GM18861 (cell line): ENCODE measurements around the gene CEP19.
"Not testable (repeated sequence)": the region's sequence is repeated elsewhere in the genome, so short reads cannot be mapped to it uniquely, and the experiment has no call there.

Source experiments
- ATAC-seq: cut with Tn5 transposase; IDR thresholded peaks from one replicate; pipeline ENCODE4 v1.9.1; 2021; ENCODE audit not compliant: unreplicated experiment

Gene CEP19, protein sequence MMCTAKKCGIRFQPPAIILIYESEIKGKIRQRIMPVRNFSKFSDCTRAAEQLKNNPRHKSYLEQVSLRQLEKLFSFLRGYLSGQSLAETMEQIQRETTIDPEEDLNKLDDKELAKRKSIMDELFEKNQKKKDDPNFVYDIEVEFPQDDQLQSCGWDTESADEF

DNA sequence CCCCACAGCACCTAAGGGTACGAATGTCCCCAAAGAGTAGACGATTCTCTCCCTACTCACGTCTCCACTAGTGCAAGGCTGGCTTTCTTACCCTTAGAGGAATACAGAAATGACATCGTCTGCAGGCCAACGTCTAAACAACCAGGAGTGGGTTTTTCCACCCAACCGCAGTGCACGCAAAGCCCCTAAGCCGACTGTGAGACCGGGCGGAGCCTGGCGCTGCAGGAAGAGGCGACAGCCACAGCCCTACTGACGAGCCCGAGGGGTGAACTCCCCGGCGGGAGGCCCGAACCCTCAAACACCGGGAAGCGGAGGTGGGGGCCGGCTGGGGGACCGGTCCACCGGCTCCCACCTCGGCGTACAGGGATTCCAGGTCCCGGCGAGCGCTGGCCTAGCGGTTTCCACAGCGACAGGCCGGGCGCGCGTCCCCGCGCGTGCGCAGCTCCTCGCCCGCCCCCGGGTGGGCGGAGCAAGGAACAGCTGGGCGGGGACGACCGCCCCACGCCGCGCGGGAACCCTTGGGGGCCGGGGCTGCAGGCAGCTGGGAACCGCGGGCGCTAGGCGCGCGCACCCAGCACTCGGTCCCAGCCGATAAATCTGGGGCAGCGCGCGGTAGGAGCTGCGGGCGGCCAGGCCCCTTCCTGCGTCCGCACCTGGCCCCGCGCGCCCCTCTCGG lies at the start of gene CEP19, which contains the start of gene PIGX:
Gene CEP19, minus strand, starts transcription at position 413 of the 676 bp plus-strand sequence. CDS start 3,593 bp downstream, outside the sequence.
Gene PIGX, plus strand, starts transcription at position 540 of the 676 bp plus-strand sequence.
- ATAC-seq, result peak; percentile 57

DNA sequence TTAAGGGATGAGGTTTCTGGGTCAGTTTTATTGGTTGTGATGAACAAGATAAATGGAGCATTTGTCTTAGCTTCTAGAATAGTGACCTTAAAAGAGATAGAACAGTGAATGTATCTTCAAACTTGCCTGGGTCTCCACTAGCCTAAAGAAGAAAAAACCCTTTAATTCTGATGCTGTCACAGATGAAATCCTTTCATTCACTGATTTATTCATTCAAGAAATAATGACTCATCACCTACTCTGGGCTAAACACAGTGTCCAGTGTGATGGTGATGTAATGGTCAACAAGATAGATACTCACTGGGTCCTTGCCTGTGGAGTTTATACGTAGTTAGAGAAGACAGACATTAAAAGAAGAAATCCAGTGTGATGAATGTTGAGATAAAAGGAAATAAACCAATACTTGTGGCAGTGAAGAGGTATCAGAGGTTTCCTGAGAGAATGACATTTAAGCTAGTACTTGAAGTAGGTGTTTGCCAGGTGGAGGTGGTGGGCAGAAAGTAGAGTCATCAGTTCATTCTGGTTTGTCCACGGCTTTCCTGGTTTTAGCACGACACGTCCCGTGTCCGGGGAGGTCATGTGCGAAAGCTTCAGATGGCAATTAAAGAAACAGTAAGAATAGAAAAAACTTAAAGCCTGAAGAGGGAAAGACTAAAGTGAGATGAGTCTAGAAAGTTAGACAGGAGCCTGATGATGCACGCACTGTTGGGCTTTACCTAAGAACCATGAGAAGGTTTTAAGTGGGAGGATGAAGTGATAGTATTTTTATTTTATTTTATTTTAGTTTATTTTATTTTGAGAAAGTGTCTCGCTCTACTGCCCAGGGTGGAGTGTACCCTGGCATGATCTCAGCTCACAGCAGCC lies 46.1 kb upstream of the CEP19 start:
- no peak for ATAC-seq

DNA sequence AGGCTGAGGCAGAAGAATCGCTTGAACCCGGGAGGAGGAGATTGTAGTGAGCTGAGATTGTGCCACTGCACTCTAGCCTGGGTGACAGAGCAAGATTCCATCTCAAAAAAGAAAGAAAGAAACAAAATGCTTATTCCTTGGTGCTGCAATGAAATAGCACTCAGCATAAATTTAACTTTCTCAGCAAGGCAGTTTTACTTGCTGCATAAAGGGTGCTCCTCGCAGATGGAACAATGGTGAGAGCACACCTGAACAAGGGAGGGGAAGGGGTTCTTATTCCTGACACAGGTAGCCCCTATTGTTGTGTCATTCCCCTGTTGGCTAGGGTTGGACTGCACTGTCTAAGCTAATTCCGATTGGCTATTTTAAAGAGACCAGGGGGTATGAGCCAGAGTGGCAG lies 44.7 kb upstream of the CEP19 start:
- no peak for ATAC-seq

DNA sequence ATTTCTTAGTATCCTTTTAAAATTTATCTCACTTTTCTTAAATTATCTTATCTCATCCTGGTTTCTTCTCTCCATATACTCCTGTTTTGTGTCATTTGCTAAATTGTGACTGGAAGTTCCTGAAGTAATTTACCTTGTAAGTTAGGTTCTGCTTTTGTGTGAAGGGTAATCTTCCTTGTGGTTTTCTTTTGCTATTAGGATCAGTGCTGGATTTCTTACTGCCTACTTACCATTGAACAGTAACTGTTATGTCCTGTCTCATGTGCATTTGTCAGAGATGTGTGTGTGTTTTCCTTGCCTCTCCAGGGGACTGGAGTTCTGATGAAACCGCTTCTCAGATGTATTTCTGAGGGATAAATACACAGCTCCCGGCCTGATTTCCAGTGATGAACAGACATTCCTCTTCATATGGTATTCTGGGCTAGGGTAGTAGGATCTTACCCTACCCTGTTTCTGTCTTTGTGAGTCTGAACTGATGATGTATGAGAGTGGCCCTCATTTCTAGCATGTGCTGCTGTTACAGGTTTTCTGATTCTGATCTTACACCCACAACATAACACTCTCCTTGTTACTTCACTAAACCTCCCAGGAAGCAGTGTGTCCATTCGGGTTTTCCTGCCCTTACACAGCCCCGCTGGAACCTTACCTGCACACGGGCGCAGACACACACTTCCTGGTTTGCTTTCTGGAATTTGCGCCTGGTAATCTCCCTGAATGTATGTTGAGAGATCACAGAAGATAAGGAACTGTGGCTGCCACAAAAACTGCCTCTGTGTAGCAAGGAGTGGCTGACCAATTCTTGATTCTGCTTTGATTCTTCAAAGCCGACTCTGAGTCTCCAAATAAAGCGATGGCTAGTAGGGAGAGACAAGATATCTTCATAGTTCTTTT lies 42.3 kb upstream of the CEP19 start:
- no peak for ATAC-seq

DNA sequence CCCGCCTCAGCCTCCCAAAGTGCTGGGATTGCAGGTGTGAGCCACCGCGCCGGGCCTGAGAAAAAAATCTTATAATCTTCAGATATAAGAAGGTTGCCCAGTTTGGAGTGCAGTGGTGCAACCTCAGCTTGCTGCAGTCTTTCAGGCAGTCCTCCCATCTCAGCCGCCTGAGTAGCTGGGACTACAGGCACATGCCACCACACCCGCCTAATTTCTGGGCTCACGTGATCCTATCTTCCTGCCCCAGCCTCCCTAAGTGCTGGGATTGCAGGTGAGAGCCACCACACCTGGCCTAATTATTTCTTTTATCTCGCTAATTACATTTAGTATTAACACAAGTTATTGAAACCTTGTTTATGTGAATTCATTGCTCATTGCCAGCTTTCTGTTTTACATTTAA lies 41.2 kb upstream of the CEP19 start:
- ATAC-seq, result no peak

DNA sequence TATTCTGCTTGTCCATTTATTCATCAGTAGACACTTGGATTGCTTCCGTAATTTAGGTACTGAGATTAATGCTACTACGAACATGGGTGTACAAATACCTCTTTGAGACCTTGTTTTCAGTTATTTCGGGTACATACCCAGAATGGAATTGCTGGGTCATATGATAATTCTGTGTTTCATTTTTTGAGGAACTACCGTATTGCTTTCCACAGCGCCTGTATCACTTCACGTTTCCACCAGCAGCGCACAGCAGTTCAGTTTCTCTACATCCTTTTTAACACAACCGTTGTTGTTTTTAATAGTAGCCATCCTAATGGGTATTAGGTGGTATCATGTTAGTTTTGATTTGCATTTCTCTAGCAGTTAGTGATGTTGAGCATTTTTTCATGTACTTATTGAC lies 37.1 kb upstream of the CEP19 start:
- no peak for ATAC-seq

DNA sequence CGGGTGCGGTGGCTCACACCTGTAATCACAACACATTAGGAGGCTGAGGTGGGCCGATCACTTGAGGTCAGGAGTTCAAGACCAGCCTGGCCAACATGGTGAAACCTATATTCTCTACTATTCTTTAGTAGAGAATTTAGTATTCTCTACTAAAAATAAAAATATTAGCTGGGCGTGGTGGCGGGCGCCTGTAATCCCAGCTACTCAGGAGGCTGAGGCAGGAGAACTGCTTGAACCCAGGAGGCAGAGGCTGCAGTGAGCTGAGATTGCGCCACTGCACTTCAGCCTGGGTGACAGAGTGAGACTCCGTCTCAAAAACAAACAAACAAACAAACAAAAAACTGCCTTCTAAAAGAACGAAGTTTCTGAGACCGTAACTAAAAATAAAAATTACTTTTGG lies 31.5 kb upstream of the CEP19 start:
- not testable (repeated sequence) for ATAC-seq

DNA sequence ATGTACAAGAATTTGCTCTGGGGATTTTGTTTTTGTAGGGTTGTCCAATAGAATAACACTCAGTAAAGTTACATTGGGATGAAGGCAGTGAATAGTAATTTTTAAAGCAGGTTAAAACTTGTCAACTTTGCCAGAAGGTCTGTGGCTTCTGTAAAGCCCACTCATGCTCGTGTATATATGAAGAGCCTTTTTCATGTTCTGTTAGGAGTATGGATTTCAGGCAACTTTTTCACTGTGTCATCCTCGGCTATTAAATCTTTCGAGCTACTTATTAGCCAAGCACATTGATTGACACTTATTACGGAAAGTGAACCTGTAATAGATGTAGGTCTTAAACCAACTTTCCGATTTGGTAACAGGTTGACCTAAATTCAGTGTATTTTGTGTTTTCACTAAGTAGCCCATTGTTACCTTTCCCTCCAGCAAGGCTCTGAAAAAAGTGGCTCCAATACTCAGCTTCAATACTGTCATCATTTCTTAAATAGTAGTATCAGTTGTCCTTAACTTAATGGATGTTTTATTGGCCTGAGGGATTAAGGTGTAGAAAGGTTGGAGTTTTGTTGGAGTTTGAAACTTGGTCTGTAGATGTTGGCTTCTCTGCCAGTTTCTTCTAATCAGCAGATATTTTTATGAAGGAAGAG lies 29.3 kb upstream of the CEP19 start:
- no peak for ATAC-seq

DNA sequence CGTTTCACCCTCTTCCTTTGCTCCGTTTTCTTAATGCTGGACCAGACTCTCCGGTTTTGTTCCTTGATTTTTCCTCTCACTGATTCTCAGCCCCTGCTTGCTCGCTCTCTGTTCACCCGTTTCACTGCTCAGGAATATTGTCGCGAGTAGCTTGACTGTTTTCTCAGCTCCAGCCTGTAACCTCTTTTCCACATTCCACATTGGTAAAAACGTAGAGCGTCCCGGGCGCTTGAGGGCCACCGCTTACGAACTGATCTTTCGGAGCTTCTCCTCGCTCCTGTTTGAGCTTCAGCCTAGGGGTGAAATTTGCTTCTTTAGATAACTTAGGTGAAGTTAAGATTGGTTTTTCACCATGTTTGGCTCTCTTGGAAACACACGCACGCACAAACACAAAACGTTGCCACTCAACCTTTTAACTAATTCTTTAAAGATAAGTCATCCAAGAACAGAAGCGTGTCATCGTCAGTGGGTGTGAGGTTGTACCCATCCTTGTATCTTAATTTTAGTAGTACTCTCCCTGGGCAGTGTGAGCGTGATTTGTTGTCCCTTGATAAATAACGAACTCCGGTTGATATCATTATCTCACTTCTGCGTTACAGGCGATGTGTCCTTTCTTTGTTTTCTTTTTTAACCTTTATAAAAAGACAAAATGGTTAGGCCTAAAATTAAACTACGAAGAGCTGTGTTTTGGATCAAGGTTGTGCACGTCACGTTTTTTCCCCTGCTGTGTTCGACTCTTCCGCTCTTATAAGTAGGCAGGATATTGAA lies 28.6 kb upstream of the CEP19 start:
- ATAC-seq, result no peak

DNA sequence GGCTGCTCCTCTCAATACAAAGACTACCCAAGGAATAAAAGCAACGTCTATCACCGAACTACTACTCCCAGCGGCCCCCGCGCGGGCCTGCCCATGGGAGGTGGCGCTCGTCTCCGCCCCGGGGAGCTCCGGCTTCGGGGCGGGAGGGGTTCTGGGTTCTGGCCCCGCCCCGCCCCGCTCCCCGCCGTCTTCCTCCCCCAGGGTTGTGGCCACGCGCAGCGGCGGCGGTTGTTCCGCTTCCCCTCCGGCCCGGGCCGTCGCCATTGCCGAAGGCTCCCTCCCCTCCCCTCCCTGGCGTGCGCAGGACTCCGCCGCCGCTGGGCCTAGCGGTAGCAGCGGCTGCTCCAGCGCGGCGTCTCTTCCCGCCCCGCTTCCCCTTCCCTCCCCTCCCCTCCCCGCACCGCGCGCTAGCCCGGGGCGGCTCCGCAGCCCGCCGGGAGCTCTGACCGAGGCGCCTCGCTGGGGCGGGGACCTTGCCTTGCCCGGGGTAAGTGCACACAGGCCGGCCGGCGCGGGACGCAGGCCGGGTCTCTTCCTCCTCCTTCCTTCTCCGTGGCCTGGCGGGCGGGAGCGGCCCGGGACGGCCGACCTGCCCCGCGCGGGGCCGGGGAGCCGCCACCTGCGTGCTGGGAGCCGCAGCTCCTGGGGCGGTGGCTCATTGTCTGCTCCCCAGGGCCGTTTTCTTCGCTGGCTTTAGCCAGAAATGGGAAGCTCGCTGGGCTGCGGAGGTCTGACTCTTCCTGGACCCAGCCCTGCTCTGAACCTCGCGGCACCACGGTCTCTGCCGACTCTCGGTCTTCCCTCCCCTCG lies 27.8 kb upstream of the CEP19 start, which contains the start of gene PAK2:
Gene PAK2, plus strand, starts transcription at position 187 of the 810 bp plus-strand sequence. CDS start 42,790 bp downstream, outside the sequence.
- ATAC-seq, result peak; percentile 75

DNA sequence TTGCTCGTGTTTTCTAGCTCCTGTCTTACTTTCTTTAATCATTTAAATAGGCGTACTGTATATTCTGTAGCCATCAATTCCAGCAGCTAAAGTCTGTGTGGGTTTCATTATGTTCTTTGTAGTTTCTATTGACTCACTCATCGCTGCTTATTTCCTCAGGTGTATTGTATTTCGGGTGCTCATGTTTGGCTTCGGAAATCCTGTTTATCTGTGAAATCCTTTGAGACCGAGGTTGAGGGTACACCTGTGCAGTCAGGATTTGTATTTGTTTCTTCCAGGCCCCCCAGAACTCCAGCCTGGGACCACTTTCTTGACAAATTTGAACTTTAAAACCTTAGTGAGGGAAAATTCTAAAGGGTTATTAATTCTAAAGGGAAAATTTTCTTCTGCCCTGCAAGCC lies 25.6 kb upstream of the CEP19 start:
- ATAC-seq, result no peak

DNA sequence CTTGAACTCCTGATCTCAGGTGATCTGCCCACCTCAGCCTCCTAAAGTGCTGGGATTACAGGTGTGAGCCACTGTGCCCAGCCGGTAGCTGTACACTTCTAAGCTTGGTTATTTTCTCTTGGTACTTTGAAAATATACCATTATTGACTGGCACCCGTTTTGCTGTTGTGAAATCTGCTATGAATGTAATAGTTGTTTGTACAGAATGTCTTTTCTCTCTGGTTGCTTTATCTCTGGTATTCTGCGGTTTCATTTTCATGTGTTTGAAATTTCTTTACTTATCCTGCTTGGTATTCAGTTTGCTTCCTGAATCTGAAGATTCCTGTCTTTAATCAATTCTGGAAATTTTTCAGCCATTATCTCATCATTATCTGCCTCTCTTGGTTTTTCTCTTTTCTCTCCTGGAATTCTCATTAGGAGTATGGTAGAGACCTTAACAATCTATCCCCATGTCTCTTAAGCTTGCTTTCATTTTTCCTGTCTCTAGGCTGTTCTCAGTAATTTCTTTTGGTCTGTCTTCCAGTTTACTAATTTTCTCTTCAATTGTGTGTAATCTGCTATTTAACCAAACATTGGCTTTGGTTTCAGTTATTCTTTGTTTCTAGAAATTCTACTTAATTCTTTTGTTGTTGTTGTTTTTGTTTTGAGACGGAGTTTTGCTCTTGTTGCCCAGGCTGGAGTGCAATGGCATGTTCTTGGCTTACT lies 24.8 kb upstream of the CEP19 start:
- no peak for ATAC-seq

DNA sequence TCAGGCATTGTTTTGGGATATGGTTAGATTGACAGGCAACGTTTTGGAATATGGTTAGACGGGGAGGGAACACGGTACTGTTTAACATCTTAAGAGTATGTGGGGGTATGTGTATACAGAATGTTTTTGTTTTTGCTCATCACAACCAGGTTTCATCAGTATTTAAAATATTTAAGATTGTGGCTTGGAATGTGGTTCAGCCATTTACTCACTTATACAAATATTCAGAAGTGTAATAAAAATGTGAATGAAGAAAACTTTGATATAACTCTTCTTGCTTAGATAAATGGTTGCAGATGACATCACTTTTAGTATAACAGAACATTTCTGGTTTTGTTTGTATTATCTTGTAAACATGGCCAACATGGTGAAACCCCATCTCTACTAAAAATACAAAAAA lies 23.7 kb upstream of the CEP19 start:
- ATAC-seq, result no peak

DNA sequence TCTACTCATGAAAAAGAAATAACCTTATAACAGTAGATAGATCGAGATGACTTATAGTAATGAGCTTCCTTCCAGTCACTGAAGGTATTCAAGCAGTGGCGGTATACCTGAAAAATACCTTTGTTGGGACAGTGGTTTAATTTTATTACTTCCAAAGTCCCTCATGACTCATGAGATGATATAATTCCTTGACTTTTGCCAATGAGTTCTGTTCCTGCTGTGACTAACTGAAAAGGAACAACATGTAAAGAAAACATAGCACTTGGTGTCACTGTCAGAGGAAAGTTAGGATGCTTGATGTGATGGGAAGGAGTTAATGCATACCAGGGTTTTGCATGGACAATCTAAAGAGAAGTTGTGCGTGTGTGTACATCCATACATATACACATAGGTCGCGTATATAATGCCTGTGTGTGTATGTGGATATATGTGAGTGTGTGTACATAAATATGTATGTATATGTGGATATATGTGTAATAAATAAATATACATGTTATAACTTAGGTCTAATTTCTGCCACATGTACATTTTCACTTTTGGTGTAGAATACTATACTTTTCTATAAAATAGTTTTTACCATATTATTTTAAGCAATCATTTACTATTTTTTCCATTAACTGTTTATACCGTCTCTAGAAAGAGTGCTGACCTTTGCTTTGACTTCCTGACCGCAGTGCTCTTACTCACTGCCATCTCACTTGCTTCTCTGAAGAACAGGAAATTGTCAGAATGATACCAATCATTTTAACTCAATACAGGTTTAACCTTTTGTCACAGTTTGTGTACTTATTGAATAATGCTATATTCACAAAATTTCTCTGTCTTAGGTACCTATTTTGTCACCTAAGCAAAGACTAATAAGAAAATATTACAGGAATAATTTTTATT lies 15.0 kb upstream of the CEP19 start:
- ATAC-seq, result no peak

DNA sequence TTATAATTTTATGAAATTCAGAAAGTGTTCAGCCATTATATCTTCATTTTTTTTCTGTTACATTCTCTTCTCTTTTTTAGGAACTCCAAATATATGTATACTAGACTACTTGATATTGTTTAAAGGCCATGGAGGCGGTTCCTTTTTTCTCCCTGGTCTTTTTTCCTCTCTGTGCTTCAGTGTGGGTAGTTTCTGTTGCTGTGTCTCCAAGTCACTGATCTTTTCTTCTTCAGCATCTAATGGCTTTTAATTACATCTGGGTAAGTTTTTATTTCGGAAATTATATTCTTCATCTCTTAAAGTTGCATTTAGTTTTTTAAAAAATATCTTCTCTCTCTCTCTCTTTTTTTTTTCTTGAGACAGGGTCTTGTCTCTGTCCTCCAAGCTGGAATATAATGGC lies 9.0 kb upstream of the CEP19 start:
- no peak for ATAC-seq

DNA sequence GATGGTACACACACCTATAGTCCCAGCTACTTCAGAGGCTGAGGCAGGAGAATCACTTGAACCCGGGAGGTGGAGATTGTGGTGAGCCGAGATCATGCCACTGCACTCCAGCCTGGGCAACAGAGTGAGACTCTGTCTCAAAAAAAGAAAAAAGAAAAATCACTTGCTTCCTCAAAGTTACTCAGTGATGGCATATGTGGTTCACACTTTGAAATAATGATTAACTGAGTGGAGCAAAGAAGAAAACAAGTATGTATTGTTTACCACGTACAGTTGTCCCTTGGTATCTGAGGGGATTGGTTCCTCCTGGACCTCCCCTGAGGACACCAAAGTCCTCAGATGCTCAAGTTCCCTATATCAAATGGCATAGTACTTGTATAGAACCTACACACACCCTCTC lies 5.1 kb upstream of the CEP19 start:
- ATAC-seq, result peak; percentile 69
